GM19467 (cell line): Measurements from ENCODE around the gene FN3KRP.

Experiments used
- ATAC-seq: cut with Tn5 transposase; IDR thresholded peaks from one replicate; pipeline ENCODE4 v1.9.1; 2021; ENCODE audit warnings: mild to moderate bottlenecking, moderate library complexity; ENCODE audit not compliant: unreplicated experiment

Gene FN3KRP

GRCh38 chr17:82716203-82717010 lies at the start of gene FN3KRP:
Gene FN3KRP (plus strand): TSS chr17:82716706. CDS start chr17:82716756, 50 bp downstream.
- peak; percentile 58 for ATAC-seq

- no peak for ATAC-seq
Measured at GRCh38 chr17:82666931-82667667, 49.4 kb upstream of the FN3KRP start.

- ATAC-seq = no peak
Measured at GRCh38 chr17:82667668-82668000, 48.9 kb upstream of the FN3KRP start.

- ATAC-seq = no peak
Measured at GRCh38 chr17:82668024-82668630, 48.4 kb upstream of the FN3KRP start.

- ATAC-seq = no peak
Measured at GRCh38 chr17:82668631-82669099, 47.8 kb upstream of the FN3KRP start.

GRCh38 chr17:82670661-82671450 lies 45.6 kb upstream of the FN3KRP start:
- no peak for ATAC-seq

GRCh38 chr17:82674656-82675475 lies 41.6 kb upstream of the FN3KRP start:
- ATAC-seq = no peak

- no peak for ATAC-seq
Measured at GRCh38 chr17:82675476-82676245, 40.8 kb upstream of the FN3KRP start.

GRCh38 chr17:82677353-82677925 lies 39.1 kb upstream of the FN3KRP start:
- no peak for ATAC-seq

- no peak for ATAC-seq
Measured at GRCh38 chr17:82678265-82678891, 38.1 kb upstream of the FN3KRP start.

- ATAC-seq = no peak
Measured at GRCh38 chr17:82679586-82680465, 36.7 kb upstream of the FN3KRP start.

- no peak for ATAC-seq
Measured at GRCh38 chr17:82681547-82681946, 35.0 kb upstream of the FN3KRP start.

GRCh38 chr17:82683534-82683933 lies 33.0 kb upstream of the FN3KRP start:
- ATAC-seq = no peak

GRCh38 chr17:82684228-82684841 lies 32.2 kb upstream of the FN3KRP start:
- no peak for ATAC-seq

- no peak for ATAC-seq
Measured at GRCh38 chr17:82685291-82685690, 31.2 kb upstream of the FN3KRP start.

GRCh38 chr17:82686366-82687324 lies 29.9 kb upstream of the FN3KRP start:
- ATAC-seq = no peak
